DMS153 treated with DMSO at 0.1 percent for 48 hours (cell line): Measurements from ENCODE around the gene LDHD.
"Not testable (repeated sequence)": the region's sequence is repeated elsewhere in the genome, so short reads cannot be mapped to it uniquely, and the experiment has no call there.

ENCODE experiments used
- DNase-seq: peaks from one replicate; lab custom pipeline; 2025; ENCODE audit not compliant: unreplicated experiment; lab: John Stamatoyannopoulos, UW

LDHD gene

DNA sequence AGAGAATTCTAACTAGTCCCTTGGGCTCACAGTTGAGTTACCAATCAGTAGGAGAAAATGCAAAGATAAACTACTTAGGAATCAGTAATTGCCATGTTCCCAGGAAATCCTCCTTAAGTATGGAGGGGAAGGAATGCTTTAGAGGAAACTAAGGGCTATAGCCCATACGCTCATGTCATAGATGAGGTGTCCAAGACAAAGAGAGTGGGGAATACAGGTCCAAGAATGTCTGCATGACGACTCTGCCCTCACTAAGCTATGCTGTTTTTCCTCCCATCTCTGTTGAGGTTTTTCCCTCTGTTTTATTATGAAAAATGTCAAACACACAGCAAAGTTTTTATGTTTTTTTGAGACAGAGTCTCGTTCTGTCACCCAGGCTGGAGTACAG lies 16.0 kb downstream of the LDHD start:
- no peak for DNase-seq

DNA sequence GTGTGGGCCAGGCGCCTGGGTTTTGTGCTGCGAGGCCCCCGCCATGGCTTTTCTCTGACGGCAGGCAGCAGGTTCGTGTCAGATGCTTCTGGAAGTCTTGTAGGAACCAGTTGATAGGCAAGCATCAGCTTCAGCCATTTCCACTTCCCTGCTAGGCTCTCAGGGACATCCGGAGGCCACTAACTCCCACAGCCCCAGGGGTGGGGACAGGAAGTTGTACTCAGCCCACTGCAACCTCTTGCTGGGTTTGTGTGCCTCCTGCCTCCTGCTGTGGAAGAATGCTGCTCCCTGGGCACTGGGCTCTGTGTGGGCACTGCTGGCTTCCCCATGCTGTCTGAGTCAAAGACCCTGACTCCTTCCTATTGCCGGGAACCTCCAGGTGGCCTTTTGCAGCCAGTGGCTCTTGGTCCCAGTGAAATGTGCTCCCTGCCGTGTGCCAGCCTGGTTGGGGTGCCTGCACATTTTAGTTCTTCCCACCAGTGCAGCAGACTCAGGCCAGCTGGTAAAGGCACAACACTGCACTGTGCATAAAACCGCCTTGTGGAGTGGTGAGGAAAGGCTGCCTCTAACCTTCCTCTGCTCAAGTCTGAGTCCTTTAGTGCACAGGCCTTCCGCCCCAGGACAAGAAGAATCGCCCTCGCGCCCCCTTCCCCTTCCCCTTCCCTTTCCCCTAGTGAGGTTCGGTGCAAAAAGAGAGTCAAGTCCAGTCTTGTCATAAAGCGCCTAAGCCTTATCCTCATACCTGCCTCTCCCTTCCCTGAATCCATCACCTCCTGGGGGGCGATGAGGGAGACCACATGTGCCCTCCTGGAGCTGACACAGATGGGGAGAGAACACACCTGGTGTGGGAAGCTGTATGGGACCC lies 16.6 kb downstream of the LDHD start:
- no peak for DNase-seq

DNA sequence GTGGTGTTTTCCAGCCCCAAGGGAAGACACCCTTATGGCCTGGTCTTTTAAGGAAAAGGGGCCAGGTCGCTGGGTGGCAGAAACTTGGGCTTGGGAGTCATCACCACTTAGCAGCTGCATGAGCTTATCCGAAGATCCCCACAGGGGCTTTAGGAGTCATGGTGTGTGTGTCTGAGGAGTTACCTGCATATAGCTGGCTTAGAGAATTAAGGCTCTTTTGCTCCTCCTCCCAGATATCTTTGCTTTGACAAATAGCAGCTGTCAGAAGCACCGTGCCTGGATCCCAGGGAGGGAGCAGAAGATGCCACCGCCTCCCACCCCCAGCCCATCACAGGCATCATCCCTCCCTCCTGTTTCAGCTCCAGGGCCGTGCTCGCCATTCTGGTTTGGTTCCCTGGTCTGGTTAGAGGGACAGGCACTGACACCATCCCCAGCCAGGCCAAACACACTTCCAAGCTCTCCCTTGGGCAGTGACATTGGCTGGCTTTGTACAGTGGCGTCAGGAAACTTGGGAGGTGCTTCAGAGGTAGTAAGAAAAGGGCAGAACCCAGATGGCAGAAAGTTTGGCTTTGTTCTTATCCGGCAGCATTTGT lies 17.4 kb downstream of the LDHD start:
- DNase-seq, result no peak

GRCh38 chr16:75097941-75098901 lies 18.4 kb downstream of the LDHD start:
- no peak for DNase-seq

DNA sequence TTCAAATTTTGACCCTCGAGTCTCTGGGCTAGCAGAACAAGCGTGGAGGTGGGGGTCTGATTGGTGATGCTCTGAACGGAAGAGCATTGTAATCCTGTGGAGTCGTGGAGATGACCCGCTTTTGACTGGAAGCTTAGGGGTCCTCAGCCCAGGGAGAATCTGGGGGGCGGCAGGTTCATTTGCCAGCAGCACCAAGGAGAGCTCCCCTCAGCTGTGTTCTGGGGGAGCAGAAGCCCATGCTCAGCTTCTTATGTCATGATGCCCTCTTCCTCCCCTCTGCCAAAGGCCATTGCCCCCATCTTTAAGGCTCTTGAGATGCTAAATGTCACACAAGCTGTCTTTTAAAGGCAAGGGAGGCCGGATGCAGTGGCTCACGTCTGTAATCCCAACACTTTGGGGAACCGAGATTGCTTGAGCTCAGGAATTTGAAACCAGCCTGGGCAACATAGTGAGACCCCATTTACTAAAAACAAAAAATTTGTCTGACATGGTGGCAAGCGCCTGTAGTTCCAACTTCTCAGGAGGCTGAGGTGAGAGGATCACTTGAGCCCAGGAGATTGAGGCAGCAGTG lies 19.3 kb downstream of the LDHD start:
- DNase-seq, result no peak

- no peak for DNase-seq
These were observed 19.9 kb downstream of the LDHD start for GRCh38 chr16:75096656-75097055.

GRCh38 chr16:75095204-75095621 lies 21.4 kb downstream of the LDHD start:
- DNase-seq, result no peak

DNA sequence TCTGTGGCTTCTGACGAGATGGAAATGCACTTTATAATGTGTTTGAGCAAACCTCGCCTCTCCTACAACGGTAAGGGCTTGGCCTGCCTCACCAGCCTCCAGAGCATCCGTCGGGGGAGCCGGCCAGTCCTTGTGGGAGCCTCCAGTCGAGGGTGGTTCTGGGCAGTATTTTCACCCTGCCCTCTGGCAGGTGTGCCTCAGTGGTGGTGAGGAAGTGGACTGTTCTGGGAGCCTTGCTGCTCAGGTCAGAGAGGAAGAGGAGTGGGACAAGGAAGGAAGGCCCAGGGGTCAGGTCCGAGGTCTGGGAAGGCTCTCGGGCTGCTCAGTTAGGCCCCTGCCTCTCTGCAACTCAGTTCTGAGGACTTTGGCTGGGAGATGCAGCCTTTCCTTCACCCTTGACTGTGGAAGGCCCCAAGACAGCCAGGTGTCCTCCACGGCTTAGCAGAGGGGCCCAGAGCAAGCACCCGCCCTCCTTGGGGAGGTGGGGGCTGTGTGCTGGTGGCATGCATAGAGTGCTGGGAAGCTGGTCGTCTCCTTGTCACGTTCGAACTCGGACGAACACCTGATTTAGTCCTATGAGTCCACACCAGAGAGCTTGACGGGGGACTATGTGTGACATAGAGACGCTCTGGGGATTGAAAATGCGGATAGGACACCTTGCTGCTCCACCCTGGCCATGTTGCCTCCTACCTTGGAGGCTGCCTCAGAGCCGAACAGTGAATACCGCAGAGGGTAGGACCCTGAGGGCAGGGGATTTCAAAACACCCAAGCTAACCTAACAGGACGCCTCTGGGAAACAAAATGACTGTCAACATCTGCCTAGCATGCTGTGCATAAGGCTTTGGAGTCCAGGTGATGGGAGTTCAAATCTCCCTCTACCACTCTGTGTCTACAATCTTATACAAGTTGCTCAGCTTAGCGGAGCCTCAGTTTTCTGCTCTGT lies 22.7 kb downstream of the LDHD start:
- DNase-seq, result no peak

DNA sequence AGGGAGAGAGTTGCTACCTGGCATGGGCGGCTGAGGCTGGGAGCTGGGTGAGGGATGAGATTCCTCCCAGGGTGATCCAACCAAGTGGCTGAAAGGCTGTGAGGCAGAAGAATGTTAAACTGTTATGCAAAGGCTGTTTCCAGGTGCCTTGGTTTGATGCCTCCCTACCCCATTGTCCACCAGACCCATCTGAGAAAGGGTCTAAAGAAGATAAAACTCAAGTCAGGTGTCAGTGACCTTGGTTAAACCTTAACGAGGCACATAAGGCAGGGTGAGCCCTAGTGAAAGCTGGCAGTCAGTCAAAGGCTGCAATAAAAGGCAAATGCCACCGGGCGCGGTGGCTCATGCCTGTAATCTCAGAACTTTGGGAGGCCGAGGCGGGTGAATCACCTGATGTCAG lies 23.8 kb downstream of the LDHD start:
- DNase-seq, result no peak

DNA sequence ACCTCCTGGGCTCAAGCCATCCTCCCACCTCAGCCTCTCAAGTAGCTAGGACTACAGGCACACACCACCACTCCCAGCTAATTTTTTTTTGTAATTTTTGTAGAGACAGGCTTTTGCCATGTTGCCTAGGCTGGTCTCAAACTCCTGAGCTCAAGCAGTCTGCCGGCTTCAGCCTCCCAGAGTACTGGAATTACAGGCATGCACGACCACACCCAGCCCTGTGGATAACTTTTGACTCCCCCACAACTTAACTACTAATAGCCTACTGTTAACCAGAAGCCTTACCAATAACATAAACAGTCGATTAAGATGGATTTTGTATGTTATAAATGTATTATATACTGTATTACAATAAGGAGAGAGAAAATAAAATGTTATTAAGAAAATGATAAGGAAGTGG lies 25.0 kb downstream of the LDHD start:
- not testable (repeated sequence) for DNase-seq

GRCh38 chr16:75090899-75091298 lies 25.7 kb downstream of the LDHD start:
- not testable (repeated sequence) for DNase-seq

- DNase-seq, result no peak
These were observed 26.9 kb downstream of the LDHD start for GRCh38 chr16:75089486-75090202.

DNA sequence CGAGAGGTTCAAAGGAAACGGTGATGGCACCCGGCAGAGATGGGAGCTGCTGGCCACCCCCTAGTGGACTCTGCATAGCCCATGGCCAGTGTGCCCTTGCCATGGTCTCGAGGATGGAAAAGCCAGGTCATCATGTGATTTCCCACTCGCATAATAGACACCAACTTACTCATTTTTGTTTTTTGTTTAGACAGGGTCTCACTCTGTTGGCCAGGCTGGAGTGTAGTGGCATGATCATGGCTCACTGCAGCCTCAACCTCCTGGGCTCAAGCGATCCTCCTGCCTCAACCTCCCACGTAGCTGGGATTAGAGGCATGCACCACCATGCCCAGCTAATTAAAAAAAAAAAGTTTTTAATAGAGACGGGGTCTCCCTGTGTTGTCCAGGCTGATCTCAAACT lies 27.6 kb downstream of the LDHD start:
- no peak for DNase-seq

GRCh38 chr16:75088216-75088615 lies 28.4 kb downstream of the LDHD start:
- DNase-seq, result no peak

DNA sequence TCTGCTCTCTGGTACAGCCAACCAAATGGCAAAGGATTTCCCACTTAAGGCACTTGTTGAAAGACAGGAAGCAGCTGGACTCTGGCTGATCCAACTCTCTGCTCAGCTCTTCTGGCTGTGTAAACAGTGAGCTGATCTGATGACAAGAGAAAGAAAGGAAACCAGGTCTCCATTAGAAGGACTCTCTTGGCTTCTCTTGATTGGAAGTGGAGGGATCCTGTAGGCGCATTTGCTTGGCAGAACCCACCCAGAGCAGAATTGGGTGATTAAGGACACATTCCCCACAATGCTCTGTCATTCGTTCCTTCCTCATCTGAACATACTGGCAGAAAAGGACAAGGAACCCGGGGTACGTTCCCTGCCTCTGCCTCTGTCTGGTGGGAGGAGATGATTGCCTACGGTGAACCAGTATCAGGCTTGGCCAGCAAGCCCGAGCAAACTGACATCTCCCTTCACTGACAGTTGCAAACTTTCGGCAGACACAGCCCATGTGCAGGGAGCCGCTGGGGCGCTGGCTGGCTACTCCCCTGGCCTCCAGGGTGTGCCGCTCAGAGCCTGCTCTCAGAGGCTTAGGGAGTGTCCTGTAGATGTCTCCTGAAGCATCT lies 29.1 kb downstream of the LDHD start:
- DNase-seq, result peak; percentile 98

- DNase-seq, result no peak
These were observed 29.7 kb downstream of the LDHD start for GRCh38 chr16:75086688-75087374.

DNA sequence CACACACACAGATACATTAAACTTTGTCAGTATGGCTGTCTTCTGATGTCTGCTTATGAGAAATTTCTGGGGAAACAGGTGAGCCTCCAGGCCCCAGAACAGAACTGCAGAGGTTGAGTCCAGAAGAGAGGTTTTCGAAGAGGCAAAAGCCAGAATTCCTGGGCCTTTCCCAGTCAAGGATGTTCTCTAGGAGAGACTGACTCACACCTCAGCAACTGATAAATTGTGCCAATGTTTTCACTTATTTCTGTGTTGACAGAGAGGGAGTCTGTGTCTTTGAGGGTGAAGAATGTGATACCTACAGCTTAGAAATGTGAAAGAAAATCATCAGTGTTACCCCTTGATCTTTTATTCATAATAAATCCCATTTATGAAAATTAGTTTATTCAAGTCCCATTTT lies 30.3 kb downstream of the LDHD start:
- no peak for DNase-seq

DNA sequence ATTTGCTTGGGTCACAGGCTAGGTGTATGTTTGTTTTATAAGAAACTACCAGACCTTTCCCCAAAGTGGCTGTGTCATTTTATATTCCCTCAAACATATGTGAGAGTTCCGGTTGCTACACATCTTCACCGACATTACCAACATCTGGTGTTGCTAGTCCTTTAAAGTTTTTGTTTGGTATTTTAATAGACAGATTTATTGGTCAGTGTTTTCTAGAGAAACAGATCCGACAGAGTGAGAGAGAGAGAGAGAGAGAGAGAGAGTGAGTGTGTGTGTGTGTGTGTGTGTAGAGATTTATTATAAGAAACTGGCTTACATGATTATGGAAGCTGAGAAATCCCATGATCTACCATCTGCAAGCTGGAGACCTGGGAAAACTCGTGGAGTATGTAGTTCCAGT lies 31.0 kb downstream of the LDHD start:
- no peak for DNase-seq
